CD1c-positive myeloid dendritic cell (primary cell): ENCODE results near the gene CDY1.
"Not testable (repeated sequence)": the region's sequence is repeated elsewhere in the genome, so short reads cannot be mapped to it uniquely, and the experiment has no call there.

Source experiments
- DNase-seq: peaks from one replicate; pipeline ENCODE4 v3.0.0-alpha.2; 2016; ENCODE audit errors: extremely low spot score

Gene CDY1, protein sequence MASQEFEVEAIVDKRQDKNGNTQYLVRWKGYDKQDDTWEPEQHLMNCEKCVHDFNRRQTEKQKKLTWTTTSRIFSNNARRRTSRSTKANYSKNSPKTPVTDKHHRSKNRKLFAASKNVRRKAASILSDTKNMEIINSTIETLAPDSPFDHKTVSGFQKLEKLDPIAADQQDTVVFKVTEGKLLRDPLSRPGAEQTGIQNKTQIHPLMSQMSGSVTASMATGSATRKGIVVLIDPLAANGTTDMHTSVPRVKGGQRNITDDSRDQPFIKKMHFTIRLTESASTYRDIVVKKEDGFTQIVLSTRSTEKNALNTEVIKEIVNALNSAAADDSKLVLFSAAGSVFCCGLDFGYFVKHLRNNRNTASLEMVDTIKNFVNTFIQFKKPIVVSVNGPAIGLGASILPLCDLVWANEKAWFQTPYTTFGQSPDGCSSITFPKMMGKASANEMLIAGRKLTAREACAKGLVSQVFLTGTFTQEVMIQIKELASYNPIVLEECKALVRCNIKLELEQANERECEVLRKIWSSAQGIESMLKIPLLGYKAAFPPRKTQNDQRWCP

DNA sequence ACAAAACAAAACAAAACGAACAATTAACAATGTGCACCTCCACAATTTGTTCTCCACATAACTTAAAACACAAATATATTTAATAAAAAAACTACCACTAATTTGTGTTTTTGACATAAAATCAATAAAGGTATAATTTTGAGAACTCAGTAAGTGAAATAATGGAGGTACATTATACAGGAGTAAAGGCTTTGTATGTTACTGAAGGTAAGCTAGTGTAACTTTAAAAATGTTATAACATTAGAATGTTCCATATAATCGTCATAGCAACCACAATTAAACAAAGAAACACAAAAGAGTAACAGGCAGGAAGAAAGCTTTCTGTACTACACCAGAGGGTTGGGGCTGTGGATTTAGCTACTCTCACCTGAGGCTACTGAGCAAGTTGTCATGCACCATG, at the start of gene CDY1:
CDY1 (plus strand) TSS at position 301 of the 400 bp plus-strand sequence. CDS start 326 bp downstream, outside the sequence.
- not testable (repeated sequence) for DNase-seq

DNA sequence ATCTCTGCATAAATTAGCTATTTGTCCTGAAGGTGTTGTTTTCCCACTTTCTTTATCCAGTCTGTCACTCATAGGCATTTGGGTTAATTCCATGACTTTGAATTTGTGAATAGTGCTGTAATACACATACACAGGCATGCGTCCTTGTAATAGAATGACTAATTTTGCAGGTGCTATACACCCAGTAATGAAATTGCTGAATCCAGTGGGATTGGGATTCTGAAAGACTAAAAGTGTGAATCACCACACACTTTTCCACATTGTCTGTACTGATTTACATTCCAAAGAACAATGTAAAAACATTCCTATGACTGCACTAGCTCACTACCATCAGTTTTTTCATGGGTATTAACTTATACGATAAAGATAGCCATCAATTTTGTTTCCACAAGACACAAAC, 28.6 kb upstream of the CDY1 start:
- not testable (repeated sequence) for DNase-seq

DNA sequence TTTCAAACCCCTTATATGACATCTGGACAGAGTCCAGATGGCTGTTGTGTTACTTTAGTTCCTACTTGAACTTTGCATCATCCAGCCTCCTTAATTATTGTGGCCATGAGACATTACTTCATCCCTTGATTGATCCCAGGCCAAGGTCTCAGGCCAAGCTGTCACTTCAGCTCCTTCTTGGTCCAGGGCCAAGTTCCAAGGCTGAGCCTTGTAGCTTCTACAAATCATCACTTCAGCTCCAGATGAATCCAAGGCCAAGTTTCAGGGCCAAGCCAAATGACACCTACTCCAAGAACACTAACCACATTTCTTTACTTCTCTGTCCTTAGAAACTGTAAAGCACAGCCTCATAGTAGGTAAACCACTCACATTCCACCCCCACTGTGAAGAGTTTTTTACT, 1.7 kb upstream of the CDY1 start:
- not testable (repeated sequence) for DNase-seq

DNA sequence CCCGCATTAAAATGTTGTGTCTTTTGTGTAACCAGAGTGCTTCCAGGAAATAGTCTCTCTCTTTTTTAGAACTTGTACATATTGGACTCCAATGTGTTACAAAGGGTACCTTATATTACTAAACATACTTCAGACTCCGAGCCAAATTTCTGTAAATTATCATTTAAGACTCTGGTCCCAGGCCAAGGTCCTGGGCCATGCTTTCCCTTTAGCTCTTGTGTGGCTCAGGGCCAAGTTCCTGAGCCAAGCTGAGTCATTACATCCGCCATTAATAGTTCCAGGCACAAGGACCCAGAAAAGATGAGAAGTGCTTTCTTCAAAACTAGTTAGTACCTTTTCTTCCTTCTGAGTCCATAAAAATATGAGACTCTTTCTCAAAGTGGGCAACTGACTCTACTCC, 4.6 kb downstream of the CDY1 start:
- not testable (repeated sequence) for DNase-seq

DNA sequence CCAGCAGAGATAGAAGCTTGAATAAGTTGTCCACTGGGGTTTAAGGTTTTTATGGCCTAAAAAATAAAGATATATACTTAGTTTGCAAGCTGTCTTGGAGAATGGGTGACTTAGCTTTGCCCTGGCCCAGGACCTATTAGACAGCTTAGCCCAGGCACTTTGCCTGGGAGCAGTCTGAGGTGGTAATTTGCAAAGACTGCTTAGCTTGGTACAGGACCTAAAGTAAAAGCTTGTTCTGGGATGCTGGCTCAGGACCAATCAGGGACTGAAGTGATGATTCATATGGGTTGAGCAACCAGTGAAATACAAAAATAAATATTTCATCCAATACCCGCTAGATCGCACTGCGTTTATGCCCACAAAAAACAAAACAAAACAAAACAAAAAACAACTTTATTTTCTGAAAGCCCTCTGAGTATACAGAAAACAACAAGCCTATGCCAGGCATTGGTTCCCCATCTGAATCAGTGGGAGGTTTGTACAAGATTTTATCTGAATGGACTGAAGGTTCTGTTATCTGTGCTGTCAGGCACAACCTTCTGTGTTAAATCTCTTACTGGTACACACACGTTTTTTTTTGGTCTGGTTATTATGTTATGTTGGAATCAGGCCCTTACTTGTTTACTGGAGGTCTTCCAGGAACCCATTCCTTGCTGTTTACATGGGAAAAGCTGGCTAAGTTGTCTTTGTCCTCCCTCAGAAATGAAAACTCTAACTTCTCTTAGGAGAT, 8.6 kb downstream of the CDY1 start:
- not testable (repeated sequence) for DNase-seq

DNA sequence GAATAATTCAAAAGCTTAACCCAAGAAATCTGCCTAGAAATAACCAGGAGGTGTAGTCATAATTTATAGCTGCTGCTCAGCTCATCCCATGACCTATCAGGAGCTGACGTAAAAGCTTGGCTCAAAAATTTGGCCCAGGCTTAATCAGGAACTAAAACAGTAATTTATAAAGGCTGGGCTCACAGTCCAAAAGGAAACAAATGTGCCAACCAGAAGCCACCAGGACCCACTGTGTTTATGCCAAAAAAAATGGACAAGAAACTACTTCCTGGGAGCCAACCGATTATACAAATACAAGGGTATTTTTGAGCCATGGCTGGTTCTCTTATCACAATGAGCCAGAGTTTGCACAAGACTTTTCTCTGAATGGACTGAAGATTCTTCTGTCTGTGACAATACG, 17.9 kb downstream of the CDY1 start:
- not testable (repeated sequence) for DNase-seq

DNA sequence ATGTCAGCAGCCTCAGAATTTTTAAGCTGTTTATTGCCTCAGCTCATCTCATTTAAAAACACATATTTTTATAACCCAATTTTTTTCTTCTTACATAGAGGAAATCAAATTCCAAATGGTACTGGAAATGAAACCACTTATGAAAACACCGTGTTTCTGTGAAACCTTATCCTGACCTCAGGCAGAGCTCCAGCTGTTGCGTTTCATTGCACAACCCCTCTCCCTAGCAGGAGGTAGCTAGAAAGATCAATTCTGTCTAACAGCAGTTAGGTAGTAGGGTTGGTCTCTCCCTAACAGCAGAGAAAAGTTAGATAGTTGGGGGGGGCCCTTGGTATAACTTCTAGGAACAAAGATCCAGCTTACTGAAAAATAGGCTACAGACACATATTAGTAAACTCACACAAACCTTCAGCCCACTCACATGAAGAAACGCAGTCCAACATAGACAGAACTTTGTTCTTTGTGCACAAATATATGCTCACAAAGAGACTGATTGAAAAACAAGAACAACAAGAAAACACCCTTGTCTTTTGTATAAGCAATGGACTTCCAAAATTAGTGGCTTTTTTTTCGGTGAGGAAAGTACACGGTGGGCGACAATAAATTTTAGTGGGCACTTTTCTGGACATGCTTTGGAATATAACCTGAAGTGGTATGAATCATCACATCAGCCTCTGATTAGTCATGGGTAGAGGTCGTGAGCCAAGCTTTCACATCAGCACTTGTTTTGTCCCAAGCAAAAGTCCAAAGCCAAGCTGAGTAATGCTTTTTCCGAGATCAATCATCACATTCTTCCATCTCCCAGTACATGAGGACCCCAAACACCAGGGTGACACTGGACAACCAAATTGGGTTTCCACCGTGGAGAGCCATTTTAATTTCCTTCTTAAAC, 21.4 kb downstream of the CDY1 start:
- DNase-seq: not testable (repeated sequence)
